HG03159 (cell line): ENCODE data around the gene PLPPR5.

ENCODE experiments used
- ATAC-seq: cut with Tn5 transposase; IDR thresholded peaks from one replicate; pipeline ENCODE4 v1.9.1; 2021; ENCODE audit warnings: mild to moderate bottlenecking, moderate library complexity; ENCODE audit not compliant: unreplicated experiment

PLPPR5 gene

GRCh38 chr1:98860329-98860728 lies 144.3 kb downstream of the PLPPR5 start:
- no peak for ATAC-seq

- ATAC-seq: no peak
Observed at GRCh38 chr1:98854137-98854536, 150.5 kb downstream of the PLPPR5 start.

GRCh38 chr1:98849969-98850636 lies 154.6 kb downstream of the PLPPR5 start:
- ATAC-seq: no peak

GRCh38 chr1:98842241-98842640 lies 162.4 kb downstream of the PLPPR5 start:
- ATAC-seq: no peak
